Vagina (tissue), 2 donors: ENCODE measurements around the gene KIF16B.

ENCODE experiments used
- CTCF ChIP-seq, 3 experiments: fragments of 450-650 bp in 2 of 3; fragments of 200-600 bp in 1 of 3; sonication (generic) in 1 of 3; IDR thresholded peaks; one replicate each; pipeline ENCODE4 v1.5.1; 2017 to 2019; ENCODE audit warnings: antibody characterized with exemption in 3 of 3, mild to moderate bottlenecking in 2 of 3, moderate library complexity in 2 of 3
- POLR2A ChIP-seq, 2 donors: fragments of 450-650 bp; IDR thresholded peaks; one replicate each; pipeline ENCODE4 v1.6.1; 2017; ENCODE audit warnings: antibody characterized with exemption in 2 of 2, mild to moderate bottlenecking in 2 of 2, moderate library complexity in 2 of 2
- POLR2AphosphoS5 ChIP-seq, 2 donors: sonication (generic); formaldehyde crosslinking; IDR thresholded peaks; one replicate each; pipeline ENCODE4 v1.9.0; 2017; ENCODE audit warnings: antibody characterized with exemption in 2 of 2, mild to moderate bottlenecking in 2 of 2, low read depth in 1 of 2; ENCODE audit not compliant: insufficient read depth in 1 of 2

GRCh38 chr20:16613954-16614353 lies 40.7 kb upstream of the KIF16B start:
- TF ChIP-seq CTCF (IDR thresholded peaks at IDR 0.05) (no peak), POLR2AphosphoS5 (IDR thresholded peaks at IDR 0.05; ENCODE audit: insufficient read depth in 1 of 2, low read depth in 1 of 2) (no peak), POLR2A (IDR thresholded peaks at IDR 0.05) (no peak)
